ENCODE data around the gene LRBA.
"Not testable (repeated sequence)": the region's sequence is repeated elsewhere in the genome, so short reads cannot be mapped to it uniquely, and the experiment has no call there.

The LRBA gene

DNA sequence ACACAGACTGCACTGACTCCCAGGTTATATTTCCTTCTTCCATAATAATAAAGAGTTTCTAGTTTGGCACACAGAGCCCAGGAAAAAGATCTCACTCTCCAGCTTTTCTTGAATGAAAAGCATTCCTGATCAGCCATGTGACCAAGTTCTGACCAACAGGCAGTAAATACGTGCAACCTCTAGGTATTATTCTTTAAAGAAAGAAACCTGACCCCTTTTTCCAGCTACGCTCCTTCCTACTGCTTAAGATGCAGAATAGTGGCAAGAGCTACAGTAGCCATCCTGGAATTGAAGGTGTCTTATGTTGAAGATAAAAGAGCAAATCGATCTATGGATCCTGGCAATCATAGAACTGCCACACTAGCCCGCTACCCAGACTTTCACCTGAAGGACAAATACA is 76.7 kb downstream of the LRBA start:
- no peak for DNase-seq

DNA sequence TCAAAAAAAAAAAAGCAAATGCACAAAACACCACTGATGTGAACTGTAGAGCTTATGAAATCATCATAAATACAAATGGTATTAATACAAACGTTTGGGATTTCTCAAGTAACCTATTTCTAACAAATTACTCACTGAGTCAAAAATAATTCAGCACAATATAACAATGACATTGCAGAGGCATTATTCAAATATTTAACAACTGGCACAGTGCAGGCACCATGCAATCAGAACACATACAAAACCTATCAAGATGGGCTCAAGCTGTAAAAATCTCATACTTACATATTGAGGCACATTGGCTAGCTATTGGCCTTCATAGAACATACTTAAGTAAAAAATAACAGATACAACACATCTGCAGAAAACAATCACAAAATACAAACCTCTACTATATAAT is 81.1 kb downstream of the LRBA start:
- no peak for DNase-seq

DNA sequence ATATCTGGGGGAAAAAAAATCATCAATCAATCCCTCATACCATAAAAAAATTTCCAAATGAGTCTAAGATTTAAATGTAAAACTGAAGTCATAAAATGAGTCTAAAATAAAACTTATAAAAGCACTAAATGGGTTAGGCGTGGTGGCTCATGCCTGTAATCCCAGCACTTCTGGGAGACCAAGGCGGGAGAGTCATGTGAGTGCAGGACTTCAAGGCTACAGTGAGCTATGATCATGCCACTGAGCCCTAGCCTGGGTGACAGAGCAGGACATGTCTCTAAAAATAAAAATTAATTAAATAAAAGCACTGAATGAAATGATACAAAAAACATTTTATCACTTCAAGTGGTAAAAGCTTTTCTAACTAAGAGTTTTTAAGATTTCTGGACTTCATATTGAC is 83.3 kb downstream of the LRBA start:
- DNase-seq: no peak

DNA sequence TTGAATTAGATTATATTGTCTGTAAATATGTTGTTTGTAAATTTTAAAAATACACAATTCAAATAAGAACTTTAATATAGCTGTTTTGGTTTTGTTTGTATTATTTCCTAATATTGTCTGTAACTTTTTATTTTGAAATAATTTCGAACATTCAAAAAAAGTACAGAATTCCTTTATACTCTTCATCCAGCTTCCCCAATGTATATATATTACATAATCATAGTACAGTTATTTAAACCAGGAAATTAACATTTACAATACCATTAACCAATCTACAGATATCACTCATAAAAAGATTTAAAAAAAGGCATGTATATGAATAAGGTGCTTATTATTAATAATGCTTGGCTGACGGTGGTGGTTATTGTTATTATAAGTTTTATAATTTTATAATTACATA is 84.1 kb downstream of the LRBA start:
- DNase-seq: no peak

DNA sequence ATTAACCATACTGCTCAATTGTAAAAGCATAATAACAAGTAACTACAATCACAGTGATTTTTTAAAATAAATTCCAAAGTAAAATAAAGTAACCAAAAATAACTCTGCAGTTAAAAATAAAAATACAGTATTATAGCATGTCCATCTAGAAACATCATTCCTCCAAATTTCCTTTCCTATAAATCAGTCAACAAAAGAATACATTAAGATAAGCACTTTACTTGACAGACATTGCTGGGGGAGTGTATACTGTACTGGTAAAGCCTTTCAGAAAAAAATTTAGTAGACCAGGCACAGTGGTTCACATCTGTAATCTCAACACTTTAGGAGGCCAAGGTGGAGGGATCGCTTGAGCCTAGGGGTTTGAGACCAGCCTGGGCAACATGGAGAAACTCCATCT is 91.1 kb downstream of the LRBA start:
- DNase-seq: no peak

DNA sequence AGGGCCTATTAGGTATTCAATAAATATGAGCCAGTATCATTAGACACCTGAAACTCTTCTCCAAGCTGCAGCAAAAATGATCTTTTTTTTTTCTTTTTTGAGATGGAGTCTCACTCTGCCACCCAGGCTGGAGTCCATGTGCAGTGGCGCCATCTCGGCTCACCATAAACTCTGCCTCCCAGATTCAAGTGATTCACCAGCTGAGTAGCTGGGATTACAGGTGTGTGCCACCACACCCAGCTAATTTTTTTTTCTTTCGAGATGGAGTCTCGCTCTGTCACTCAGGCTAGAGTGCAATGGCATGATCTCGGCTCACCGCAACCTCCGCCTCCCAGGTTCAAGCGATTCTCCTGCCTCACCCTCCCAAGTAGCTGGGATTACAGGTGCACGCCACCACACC is 93.6 kb downstream of the LRBA start:
- DNase-seq: not testable (repeated sequence)

DNA sequence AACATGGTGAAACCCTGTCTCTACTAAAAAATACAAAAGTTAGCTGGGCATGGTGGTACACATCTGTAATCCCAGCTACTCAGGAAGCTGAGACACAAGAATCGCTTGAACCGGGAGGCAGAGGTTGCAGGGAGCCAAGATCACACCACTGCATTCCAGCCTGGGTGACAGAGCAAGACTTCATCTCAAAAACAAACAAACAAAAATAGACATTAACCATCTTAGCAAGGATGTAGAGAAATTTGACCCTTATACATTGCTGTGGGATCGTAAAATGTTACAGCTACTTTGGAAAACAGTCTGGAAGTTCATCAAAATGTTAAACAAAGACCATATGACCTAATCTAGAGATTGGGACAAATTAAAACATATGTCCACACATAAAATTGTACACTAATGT is 96.5 kb downstream of the LRBA start:
- DNase-seq: not testable (repeated sequence)

DNA sequence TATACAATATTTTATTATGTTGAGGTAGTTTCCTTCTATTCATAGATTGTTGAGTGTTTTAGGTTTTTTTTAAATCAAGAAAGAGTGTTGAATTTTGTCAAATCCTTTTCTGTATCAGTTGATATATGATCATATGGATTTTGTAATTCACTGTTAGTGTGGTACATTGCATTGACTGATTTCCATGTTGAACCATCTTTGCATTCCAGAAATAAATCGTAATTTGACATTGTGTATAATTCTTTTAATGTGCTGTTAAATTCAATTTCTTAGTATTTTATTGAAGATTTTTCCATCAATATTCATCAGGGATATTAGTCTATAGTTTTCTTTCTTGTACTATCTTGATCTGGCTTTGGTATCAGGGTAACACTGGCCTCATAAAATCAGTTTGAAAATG is 103.8 kb downstream of the LRBA start:
- no peak for DNase-seq

DNA sequence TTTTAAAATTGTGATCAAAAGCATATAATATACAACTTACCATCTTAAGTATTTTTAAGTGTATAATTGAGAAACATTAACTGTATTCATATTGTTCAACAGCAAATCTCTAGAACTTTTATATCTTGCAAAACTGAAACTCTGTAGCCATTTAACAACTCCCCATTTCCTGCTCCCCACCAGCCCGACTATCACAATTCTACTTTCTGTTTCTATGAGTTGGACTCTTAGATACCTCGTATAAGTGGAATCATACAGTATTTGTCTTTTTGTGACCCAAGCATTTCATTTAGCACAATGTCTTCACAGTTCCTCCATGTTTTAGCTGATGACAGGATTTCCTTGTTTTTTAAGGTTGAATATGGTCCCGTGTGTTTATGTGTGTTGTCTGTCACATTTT is 106.0 kb downstream of the LRBA start:
- no peak for DNase-seq

DNA sequence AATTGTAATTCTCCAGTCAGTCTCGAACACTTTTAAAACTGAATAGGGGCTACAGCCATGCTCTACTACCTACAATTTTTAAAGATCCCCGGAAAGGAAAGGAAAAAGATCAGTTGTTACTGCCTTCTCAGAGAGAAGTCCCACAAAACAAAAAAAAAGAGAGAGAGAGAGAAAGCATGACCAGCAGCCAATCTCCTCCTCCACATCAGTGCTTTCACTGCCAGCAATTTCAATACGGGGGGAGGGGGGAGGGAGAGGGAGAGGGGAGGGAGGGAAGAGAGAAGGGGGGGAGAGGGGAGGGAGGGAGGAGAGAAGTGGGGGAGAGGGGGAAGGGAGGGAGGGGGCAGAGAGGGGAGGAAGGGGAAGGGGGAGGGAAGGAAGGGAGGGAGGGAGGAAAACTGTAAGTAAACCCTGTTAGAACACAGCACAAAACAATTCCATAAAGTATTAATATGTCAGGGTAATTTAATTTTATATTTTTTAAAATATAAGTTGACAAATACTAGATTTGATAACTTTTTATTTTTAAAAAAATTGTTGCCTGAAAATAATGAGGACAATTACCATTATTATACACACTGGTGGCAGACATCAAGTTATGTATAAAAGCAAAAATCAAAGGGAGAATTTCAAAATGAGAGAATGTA is 108.0 kb downstream of the LRBA start:
- DNase-seq: no peak

DNA sequence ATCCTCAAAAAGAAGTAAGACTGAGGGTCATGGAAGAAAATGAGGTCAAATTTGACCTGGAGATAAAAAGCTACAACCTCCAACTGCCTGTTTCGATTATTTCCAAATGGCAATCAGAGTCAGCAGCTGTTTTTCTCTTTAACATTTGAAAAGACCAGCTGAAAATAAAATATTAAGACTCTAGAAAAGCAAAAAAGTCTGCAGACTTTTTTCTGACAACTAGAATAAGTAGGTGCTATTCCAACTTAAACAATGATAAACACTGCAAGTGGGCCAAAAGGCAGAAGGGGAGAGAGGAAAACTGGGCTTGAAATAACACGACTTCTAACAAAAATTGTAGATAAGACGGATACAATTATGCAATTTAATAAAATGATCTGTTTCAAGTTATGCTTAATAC is 110.4 kb downstream of the LRBA start:
- DNase-seq: no peak

DNA sequence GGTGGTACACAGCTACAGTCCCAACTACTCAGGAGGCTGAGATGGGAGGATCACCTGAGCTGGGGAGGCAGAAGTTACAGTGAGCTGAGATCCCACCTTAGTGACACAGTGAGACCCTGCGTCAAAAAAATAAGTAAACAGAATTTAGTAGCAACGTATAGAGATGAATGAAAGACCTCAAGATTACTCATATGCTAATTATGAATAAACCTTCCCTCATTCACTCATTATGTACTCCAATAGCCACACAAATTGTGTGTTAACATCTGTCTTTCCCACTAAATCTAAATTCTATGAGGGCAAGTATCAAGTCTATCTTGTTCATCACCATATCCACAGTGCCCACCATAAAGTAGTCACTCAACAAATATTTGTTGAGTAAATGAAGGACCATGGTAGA is 111.5 kb downstream of the LRBA start:
- DNase-seq: no peak

DNA sequence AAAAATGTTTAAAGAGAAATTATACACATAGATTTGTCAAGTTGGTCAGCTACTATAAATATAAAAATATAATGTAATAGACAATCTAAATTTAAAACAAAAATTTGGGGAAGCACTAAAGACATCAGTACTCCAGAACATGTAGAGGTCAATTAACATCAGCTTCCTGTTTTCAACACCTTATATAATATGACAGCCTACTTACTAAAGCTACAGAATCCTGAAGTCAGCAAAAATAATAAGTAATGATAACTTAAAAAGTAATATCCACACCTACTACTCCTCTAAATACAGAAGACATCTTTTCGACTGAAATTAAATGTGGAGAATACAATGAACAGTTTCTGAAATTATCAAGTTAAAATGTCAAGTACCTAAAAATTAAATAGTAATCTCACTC is 118.6 kb downstream of the LRBA start:
- no peak for DNase-seq

DNA sequence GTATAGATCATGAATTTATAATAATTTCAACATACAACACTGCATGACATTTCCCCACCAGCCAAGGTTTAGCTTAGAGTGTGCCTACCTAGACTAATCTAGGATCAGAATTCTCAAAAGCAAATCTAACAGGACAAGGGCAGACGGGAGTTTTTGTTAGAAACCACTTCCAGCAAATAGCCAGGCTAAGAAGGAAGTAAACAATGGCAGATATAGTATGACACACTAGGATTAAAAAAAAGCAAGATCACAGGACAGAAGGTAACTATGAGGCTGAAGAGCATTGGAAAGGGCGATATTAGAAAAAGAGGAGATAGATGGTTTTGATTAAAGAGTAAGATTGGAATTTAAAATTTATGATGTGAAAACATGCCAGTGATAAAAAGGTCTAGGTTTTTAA is 124.8 kb downstream of the LRBA start:
- no peak for DNase-seq

DNA sequence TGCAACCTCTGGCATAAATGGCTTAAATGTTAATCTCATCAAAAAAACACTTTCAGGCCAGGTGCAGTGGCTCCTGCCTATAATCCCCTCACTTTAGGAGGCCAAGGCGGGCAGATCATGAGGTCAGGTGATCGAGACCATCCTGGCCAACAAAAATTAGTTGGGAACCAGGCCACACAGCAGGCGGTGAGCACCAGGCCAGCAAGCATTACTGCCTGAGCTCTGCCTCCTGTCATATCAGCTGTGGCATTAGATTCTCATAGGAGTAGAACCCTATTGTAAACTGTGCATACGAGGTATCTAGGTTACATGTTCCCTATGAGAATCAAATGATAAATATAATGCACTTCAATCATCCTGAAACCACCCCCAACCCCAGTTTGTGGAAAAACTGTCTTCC is 125.8 kb downstream of the LRBA start:
- DNase-seq: no peak

DNA sequence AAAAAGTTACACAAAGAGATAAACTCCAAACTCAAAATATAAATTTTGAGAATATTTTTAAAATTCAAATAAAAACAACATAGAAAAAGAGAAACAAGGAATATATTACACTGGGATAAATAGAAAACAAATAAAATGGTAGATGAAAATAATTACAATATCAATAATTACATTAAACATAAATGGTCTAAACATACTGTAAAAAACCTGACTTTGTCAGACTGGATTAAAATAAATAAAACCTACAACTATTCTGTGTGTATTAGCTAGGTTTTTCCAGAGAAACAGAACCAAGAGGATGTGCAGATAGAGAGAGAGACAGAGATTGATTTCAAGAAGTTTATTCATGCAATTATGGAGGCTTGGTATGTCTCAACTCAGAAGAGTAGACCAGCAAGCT is 126.5 kb downstream of the LRBA start:
- DNase-seq: no peak

DNA sequence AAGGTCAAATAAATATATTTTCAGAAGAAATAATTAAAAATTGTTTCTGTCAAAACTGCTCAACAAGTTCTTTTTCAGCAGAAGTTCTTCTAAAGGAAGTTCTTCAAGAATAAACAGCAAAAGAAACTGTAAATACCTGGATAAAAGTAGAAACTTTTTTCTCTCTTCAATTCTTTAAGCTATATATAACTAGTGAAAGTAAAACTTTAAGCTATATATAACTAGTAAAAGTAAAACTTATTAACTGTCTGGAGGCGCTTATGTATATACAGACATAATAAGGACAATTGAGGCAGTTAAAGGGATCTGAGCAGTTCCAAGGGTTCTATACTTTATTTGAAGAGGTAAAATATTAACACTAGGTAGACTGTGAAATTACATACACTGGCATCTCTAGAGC is 126.9 kb downstream of the LRBA start:
- DNase-seq: no peak

DNA sequence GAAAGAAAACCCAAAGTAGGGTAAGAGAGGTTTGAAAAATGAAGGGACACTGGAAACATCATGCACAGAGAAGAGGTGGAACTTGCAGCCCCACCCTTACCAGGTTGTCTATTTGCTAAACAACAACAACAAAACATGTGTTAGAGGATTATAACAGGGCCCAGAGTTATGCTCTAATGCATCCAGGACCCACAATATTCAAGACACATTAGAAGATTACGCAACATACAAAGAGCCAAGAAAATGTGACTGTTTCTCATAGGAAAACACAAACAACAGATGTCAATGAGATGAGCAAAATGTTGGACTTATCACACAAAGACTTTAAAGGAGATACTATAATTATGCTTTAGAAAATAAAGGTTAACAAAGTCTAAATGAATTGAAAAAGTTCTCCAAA is 128.5 kb downstream of the LRBA start:
- DNase-seq: no peak

DNA sequence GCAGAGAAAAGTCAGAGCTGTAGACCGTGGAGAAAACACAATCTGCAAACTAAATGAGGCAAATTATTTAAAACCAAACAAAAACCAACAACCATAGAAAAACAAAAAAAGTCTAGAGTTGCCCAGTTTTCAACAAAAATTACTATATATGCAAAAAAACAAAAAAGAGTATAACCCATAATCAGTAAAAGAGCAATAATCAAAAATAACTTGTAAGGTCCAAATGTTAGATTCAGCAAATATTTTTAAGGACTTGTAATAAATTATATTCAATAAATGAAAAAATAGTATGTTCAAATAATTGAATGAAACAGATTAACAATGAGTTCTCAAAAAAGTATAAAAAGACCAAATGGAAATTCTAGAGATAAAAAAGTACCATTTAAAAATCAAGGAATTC is 130.5 kb downstream of the LRBA start:
- DNase-seq: no peak

DNA sequence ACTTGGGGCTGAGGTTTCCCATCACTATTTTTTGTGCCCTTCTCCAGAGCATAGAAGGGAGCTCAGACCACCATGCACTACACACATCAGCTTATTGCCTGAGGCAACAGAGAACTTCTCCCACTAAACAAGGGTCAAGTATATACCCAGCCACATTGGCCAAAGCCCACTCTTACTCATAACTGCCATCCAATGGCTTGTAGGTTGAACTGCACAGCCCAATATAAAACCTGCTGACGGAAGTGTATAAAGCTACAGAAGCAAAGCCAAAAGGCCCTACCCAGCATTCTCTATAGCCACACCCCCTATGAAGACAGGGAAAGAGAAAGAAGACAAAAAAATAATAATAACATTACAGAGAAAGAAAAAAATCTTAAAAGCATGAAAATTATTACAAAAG is 139.7 kb downstream of the LRBA start:
- no peak for DNase-seq

DNA sequence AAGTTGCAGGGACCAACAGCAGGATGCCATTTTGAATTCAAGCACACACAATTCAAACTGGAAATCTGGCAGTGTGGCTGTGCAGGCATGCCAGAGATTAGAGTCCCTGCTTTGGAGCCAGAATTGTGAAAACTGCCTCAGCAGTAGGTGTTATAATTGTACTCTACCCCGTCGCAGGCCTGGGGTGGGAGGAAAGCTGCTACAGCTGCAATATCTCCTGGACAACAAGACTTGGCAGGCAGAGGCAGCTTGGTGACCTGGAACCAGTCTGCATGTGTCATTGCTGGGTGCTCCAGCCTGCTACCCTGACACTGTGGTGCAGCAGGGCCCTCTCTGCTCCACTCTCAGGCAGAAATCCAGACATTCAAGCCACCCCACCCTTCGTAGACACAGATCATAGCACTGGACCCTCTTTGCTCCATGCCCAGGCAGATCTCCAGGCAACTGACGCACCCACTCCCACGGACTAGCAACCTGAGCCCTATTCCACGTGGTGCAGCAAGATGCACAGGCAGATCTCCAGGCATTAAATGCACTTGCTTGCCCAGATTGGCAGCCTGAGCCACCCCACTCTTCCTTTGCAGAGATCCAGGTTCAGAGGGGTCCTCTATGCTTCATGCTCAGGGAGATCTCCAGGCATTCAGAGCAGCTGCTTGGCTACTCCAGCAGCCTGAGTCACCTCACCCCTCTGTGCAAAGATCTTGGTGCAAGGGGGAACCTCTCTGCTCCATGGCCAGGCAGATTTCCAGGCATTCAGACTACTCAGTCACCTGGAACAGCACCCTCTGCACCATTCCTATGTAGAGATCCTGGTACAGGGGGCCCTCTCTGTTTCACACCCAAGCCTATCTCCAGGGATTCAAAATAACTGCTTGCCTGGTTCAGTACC is 140.5 kb downstream of the LRBA start:
- DNase-seq: no peak

DNA sequence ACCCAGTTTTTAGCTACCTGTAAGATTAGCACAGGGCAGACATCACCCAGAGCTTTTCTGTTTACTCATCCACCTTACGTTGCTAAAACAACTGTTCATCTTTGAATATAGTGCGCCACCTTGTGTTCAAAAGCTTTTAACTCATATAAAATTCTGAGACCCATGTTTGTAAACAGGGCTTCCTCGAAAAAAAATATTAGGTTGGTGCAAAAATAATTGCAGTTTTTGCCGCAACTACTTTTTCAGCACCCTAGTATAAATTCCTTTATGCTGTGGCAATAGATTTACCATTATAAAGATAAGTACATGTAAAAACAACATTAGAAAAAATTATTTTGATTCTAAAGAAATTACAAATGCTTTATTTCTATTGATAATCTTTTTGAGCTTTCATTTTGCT is 147.9 kb downstream of the LRBA start:
- peak in 4 of 6 experiments; percentile 1 to 71 (median 54) for DNase-seq

DNA sequence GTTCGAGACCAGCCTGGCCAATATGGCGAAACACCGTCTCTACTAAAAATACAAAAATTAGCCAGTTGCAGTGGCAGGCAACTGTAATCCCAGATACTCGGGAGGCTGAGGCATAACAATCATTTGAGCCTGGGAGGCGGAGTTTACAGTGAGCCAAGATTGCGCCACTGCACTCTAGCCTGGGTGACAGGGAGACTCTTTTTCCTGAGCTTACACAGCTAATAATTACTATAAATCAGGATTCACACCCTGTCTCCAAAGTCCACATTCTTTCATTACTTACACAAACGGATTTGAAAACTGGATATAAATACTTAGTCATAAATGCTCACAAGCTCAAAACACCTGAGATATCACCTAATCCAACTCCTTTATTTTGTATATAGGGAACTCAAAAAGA is 151.6 kb downstream of the LRBA start:
- no peak for DNase-seq

DNA sequence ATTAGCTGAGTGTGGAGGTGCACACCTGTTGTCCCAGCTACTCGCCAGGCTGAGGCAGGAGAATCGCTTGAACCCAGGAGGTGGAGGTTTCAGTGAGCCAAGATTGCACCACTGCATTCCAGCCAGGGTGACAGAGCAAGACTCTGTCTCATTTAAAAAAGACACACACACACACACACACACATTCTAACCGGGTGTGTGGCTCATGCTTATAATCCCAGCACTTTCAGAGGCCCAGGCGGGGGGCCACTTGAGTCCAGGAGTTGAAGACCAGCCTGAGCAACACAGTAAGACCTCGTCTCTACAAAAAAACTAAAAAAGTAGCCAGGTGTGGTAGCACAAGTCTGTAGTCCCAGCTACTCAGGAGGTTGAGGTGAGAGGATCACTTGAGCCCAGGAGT is 152.3 kb downstream of the LRBA start:
- DNase-seq: no peak

DNA sequence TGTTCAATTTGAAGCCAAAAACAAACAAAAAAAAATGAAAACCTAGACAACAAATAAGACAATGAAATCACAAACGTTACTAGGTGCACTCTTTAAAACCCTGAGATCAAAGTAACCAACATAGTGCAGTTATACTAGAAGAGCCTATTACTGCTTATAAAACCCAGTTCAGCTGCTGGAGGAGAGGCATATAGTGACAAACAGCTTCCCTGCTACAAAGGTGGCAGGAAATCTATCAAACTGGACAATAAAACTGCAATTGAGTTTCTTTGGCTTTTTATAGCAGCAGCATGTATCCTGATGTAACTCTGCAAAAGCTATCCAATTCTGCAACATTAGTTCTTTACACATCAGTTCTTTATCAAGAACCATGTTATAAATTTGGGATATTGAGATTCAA is 155.6 kb downstream of the LRBA start:
- no peak for DNase-seq
